K562 (cell line): Measurements from ENCODE around the gene RAMACL. TPM values are rescaled to one million over a fixed set of nuclear protein-coding genes. Genes with fewer than 3 reads are reported as not detected.

Experiments
- ATAC-seq: fragments of 200-7000 bp; cut with Tn5 transposase; 3 replicates; pipeline ENCODE4 v1.9.1; 2020; ENCODE audit warnings: moderate library complexity
- BruUV-seq: library from RNA; stranded (reverse); fragments of 400-500 nt; replicated peaks from 2 replicates; lab custom pipeline; 2021; lab: Mats Ljungman, UMichigan
- CTCF ChIA-PET: fragments of 300-600 bp; formaldehyde crosslinking; extraction: SDS; loops from one replicate; lab custom pipeline; 2021; ENCODE audit warnings: low intra/inter-chr PET ratio; lab: Yijun Ruan, JAX
- POLR2A ChIA-PET: fragments of 300-600, 350-650 bp; sonication (Branson Sonifier 250); formaldehyde crosslinking; extraction: SDS; loops from one replicate; lab custom pipeline; 2021; ENCODE audit warnings: antibody characterized with exemption, inconsistent platforms; lab: Yijun Ruan, JAX
- DNase-seq, 4 experiments: peaks; one replicate each; pipeline versions ENCODE4 v3.0.0 to v3.0.0-alpha.2; 2011 to 2018; ENCODE audit warnings: low spot score in 3 of 4, mixed read lengths in 3 of 4; ENCODE audit errors: extremely low read depth in 1 of 4
- FAIRE-seq: peaks from 2 replicates; lab custom pipeline; 2011; peaks lifted over from hg19 to GRCh38; lab: Jason Lieb, UNC
- H2AFZ ChIP-seq: 2 replicates; pipeline ENCODE4 v1.6.0; 2011; ENCODE audit warnings: low read depth, low read length, control low read depth, inconsistent platforms
- H3K27ac ChIP-seq: fragments of 200-600 bp; 3 replicates; pipeline ENCODE4 v1.8.0; 2011; ENCODE audit warnings: low read depth, mild to moderate bottlenecking, control low read depth, inconsistent platforms, low read length, moderate library complexity, mixed read lengths; ENCODE audit errors: extremely low read depth
- H3K27me3 ChIP-seq, 2 experiments: fragments of 300-600 bp in 1 of 2; 2 replicates in 1 of 2; 3 replicates in 1 of 2; pipeline versions ENCODE4 v1.6.0 to v1.8.0; 2011; ENCODE audit warnings: inconsistent platforms in 2 of 2, low read length in 2 of 2, mild to moderate bottlenecking in 1 of 2, mixed read lengths in 1 of 2, moderate library complexity in 1 of 2; ENCODE audit not compliant: control insufficient read depth in 2 of 2, insufficient read depth in 2 of 2
- H3K36me3 ChIP-seq: fragments of 300-600 bp; 3 replicates; pipeline ENCODE4 v1.8.0; 2011; ENCODE audit warnings: mild to moderate bottlenecking, low read length, inconsistent platforms; ENCODE audit not compliant: control insufficient read depth, insufficient read depth
- H3K4me1 ChIP-seq, 2 experiments: fragments of 200-600 bp in 1 of 2; replicated peaks in 1 of 2; 2 replicates in 1 of 2; 3 replicates in 1 of 2; pipeline versions ENCODE4 v1.5.1 to v1.8.0; 2011; ENCODE audit warnings: inconsistent platforms in 2 of 2, low read length in 2 of 2, mild to moderate bottlenecking in 1 of 2, mixed read lengths in 1 of 2, moderate library complexity in 1 of 2; ENCODE audit not compliant: control insufficient read depth in 2 of 2, insufficient read depth in 2 of 2
- H3K4me2 ChIP-seq: 2 replicates; pipeline ENCODE4 v1.6.1; 2011; ENCODE audit warnings: low read length, control low read depth, inconsistent platforms, mixed read lengths; ENCODE audit not compliant: insufficient read depth
- H3K4me3 ChIP-seq: fragments of 200-600 bp; sonication (generic), shearing (Covaris generic); 2 replicates; pipeline ENCODE4 v1.5.1; 2016; ENCODE audit warnings: control low read depth, inconsistent platforms
- H3K79me2 ChIP-seq: fragments of 200-600 bp; 3 replicates; pipeline ENCODE4 v1.8.0; 2011; ENCODE audit warnings: low read length, inconsistent platforms; ENCODE audit not compliant: control insufficient read depth, insufficient read depth
- H3K9ac ChIP-seq, 2 experiments: 2 replicates each; pipeline versions ENCODE4 v1.6.0 to v1.6.1; 2011; ENCODE audit warnings: low read depth in 2 of 2, low read length in 2 of 2, control low read depth in 1 of 2, inconsistent platforms in 1 of 2, mild to moderate bottlenecking in 1 of 2, mixed read lengths in 1 of 2; ENCODE audit not compliant: insufficient read depth in 1 of 2
- H3K9me1 ChIP-seq: one replicate; pipeline ENCODE4 v1.6.0; 2011; ENCODE audit warnings: inconsistent platforms, mild to moderate bottlenecking, low read length, moderate library complexity; ENCODE audit not compliant: control insufficient read depth, insufficient read depth
- H3K9me3 ChIP-seq: replicated peaks from 2 replicates; pipeline ENCODE4 v1.5.1; 2011; ENCODE audit warnings: low read depth, low read length, inconsistent platforms; ENCODE audit not compliant: control insufficient read depth, insufficient read depth
- H4K20me1 ChIP-seq: replicated peaks from 2 replicates; pipeline ENCODE4 v1.6.1; 2011; ENCODE audit warnings: low read length, inconsistent platforms, mixed read lengths; ENCODE audit not compliant: control insufficient read depth, insufficient read depth
- MED1 ChIP-seq: sonication (generic); formaldehyde crosslinking; IDR thresholded peaks from 2 replicates; pipeline ENCODE4 v1.8.1; 2023; ENCODE audit warnings: missing genetic modification reagents, borderline replicate concordance
- NR2C2 ChIP-seq, 2 experiments: fragments of 200-800 bp in 1 of 2; sonication (Bioruptor generic) in 1 of 2; sonication (generic) in 1 of 2; formaldehyde crosslinking in 1 of 2; IDR thresholded peaks; 2 replicates each; pipeline versions ENCODE4 v1.6.1 to v1.8.0; 2016 to 2022; ENCODE audit warnings: mild to moderate bottlenecking in 1 of 2, missing compliant biosample characterization in 1 of 2, missing genetic modification characterization in 1 of 2, missing genetic modification reagents in 1 of 2
- RB1 ChIP-seq: fragments of 450-650 bp; IDR thresholded peaks from 2 replicates; pipeline ENCODE4 v1.6.1; 2017; ENCODE audit warnings: low read depth, mild to moderate bottlenecking
- SMARCA4 ChIP-seq: fragments of 450-650 bp; IDR thresholded peaks from 2 replicates; pipeline ENCODE4 v1.6.1; 2016
- THRAP3 ChIP-seq: fragments of 450-650 bp; IDR thresholded peaks from 2 replicates; pipeline ENCODE4 v1.6.1; 2016; ENCODE audit warnings: mild to moderate bottlenecking, inconsistent platforms, borderline replicate concordance
- TOE1 ChIP-seq, 2 experiments: fragments of 450-650 bp in 1 of 2; sonication (generic) in 1 of 2; formaldehyde crosslinking in 1 of 2; IDR thresholded peaks; 2 replicates each; pipeline versions ENCODE4 v1.7.1 to v1.8.0; 2016 to 2022; ENCODE audit warnings: borderline replicate concordance in 2 of 2, mild to moderate bottlenecking in 2 of 2, antibody characterized with exemption in 1 of 2, inconsistent platforms in 1 of 2, low read depth in 1 of 2, missing genetic modification reagents in 1 of 2, moderate library complexity in 1 of 2
- ZNF224 ChIP-seq: sonication (generic); formaldehyde crosslinking; IDR thresholded peaks from 2 replicates; pipeline ENCODE4 v1.8.0; 2022; ENCODE audit warnings: mild to moderate bottlenecking, missing genetic modification reagents
- WGBS: fragments of 100-300 bp; shearing (Covaris generic); methylation state at CpG from one replicate; pipeline ENCODE4 v1.1.6; 2016; ENCODE audit warnings: low coverage, mixed read lengths; ENCODE audit not compliant: insufficient coverage; ENCODE audit errors: missing lambda C conversion rate; 5-methylcytosine and 5-hydroxymethylcytosine counted together
- in situ Hi-C: fragments of 300-500 bp; cut with MboI; formaldehyde crosslinking; loops from 4 replicates; pipeline ENCODE4 v1.15.0; 2018; ENCODE audit warnings: inconsistent platforms, mixed read lengths
- intact Hi-C: fragments of 100-400 bp; cut with micrococcal nuclease; formaldehyde crosslinking; loops from 2 replicates; pipeline ENCODE4 v1.14.2; 2022
- polyA plus RNA-seq, 8 experiments: library from polyadenylated mRNA; depleted of rRNA in 4 of 8; stranded (reverse) in 5 of 8; unstranded in 3 of 8; fragments of >200 nt; fragmentation: Nextera tagmentation in 2 of 8; fragmentation: Illumina TruSeq in 1 of 8; extraction: Ambion mirVana in 2 of 8; extraction: Trizol in 1 of 8; gene quantifications; 2 replicates each; pipeline versions ENCODE4 v1.2.1 to v1.2.3, GENCODE V29; 2011 to 2014; ENCODE audit warnings: inconsistent platforms in 1 of 8, missing spikeins in 1 of 8
- total RNA-seq, 7 experiments: library from RNA; depleted of rRNA in 6 of 7; stranded (reverse); fragments of >200 nt in 6 of 7; fragmentation: Illumina TruSeq in 2 of 7; extraction: Trizol in 2 of 7; gene quantifications; 2 replicates each; pipeline versions ENCODE4 v1.2.1 to v1.2.3, GENCODE V29; 2011 to 2021; ENCODE audit warnings: low replicate concordance in 1 of 7
- TF ChIP-seq, protein P1 (sequence below): sonication (generic); formaldehyde crosslinking; IDR thresholded peaks from 2 replicates; pipeline ENCODE4 v1.8.1; 2023; ENCODE audit warnings: missing genetic modification reagents, mild to moderate bottlenecking, borderline replicate concordance
- TF ChIP-seq, protein P2 (sequence below), 2 experiments: IDR thresholded peaks; 2 replicates each; pipeline ENCODE4 v1.6.1; 2012; ENCODE audit warnings: improper control_type of control experiment in 2 of 2, low read depth in 2 of 2, low read length in 2 of 2, borderline replicate concordance in 1 of 2

Gene RAMACL
- total and polyA plus RNA-seq, 9 of the 15 experiments (the other 6 are each of a cell fraction or from before 2014, with no cell fraction given) = 0.11 to 1.7 (median 0.41) TPM; not detected in 1

DNA sequence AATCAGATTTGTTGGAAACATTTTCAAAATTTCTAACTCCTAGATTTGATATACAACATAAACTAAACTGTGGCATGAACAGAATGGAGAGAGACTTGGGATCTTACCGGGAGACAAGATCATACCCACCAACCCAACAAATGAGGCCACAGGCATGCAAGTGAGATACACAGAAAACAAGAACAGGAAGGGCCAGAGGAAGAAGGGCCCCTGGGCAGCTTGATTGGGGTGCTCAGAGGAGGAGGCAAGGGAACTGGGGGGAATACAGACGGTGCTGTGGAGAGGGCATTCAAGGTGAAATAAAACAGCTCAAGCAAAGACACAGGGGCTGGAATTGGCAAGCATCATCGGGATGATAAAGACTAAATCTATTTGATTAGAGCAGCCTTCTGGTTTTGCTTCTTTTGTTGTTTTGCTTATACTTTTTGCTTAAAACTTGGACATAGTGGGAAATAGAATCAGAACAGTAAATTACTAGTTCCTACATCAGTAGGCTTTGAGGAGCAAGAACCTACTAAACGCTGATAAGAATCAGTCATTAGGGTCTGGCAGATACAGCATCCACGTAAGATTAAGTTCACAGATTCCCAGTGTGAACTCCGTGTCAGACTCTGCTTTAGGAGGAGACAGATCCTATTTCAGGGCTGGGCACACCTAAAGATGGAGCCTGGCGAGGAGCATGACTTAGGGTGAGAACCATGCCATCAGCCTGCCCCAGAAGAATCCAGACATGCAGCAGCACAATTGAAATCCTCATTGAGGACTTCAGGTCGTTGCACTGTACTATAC, 3.5 kb upstream of the RAMACL start (continued):
- TF ChIP-seq, protein P1, sequence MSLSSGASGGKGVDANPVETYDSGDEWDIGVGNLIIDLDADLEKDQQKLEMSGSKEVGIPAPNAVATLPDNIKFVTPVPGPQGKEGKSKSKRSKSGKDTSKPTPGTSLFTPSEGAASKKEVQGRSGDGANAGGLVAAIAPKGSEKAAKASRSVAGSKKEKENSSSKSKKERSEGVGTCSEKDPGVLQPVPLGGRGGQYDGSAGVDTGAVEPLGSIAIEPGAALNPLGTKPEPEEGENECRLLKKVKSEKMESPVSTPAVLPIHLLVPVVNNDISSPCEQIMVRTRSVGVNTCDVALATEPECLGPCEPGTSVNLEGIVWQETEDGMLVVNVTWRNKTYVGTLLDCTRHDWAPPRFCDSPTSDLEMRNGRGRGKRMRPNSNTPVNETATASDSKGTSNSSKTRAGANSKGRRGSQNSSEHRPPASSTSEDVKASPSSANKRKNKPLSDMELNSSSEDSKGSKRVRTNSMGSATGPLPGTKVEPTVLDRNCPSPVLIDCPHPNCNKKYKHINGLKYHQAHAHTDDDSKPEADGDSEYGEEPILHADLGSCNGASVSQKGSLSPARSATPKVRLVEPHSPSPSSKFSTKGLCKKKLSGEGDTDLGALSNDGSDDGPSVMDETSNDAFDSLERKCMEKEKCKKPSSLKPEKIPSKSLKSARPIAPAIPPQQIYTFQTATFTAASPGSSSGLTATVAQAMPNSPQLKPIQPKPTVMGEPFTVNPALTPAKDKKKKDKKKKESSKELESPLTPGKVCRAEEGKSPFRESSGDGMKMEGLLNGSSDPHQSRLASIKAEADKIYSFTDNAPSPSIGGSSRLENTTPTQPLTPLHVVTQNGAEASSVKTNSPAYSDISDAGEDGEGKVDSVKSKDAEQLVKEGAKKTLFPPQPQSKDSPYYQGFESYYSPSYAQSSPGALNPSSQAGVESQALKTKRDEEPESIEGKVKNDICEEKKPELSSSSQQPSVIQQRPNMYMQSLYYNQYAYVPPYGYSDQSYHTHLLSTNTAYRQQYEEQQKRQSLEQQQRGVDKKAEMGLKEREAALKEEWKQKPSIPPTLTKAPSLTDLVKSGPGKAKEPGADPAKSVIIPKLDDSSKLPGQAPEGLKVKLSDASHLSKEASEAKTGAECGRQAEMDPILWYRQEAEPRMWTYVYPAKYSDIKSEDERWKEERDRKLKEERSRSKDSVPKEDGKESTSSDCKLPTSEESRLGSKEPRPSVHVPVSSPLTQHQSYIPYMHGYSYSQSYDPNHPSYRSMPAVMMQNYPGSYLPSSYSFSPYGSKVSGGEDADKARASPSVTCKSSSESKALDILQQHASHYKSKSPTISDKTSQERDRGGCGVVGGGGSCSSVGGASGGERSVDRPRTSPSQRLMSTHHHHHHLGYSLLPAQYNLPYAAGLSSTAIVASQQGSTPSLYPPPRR (CRISPR knock-in tag) = no peak
- no peak for TF ChIP-seq THRAP3
- no peak for TF ChIP-seq ZNF224

DNA sequence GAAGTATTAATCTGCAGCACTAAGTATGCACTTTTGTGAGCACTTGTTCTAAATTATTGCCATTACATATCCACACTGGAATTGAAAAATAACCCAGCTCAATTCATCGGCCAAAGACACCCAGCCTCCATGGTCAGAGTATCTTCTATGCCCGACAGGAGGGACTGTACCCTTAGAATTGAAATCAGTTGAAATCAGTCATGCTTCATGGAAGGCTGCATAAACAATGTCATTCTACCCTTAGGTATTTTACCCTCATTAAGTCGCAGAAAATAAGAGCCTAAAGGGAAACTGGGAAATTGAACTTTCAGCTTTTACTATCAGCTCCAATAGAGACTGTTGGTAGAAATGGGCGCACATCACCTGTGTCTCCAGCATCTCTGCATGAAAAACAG, 2.9 kb upstream of the RAMACL start:
- no peaks in the 10 kb centered on the region for H3K4me1 ChIP-seq
- H3K4me3 ChIP-seq = no peak overlapping the region
- no peak overlapping the region for H3K27ac ChIP-seq
- H3K9me1 ChIP-seq = no peaks in the 10 kb centered on the region
- DNase-seq (no peak), FAIRE-seq (no peak), ATAC-seq (no peak)
- 4% methylated on average over 4 of the region's 4 CpGs for WGBS
- H4K20me1 ChIP-seq = peaks cover 3% of the 10 kb centered on the region; the same call in 1 of the 2 replicates
- intact Hi-C loops = no loop called here
- BruUV-seq = no TSS peak
- H3K9me3 ChIP-seq = no peaks in the 10 kb centered on the region
- H3K9ac ChIP-seq = no peak overlapping the region
- no peaks in the 10 kb centered on the region for H3K36me3 ChIP-seq
- H3K79me2 ChIP-seq = no peaks in the 10 kb centered on the region
- H3K27me3 ChIP-seq = peaks cover 19 to 39% of the 10 kb centered on the region in 2 experiments
- no peak overlapping the region for H2AFZ ChIP-seq
- CTCF ChIA-PET = no interaction called here
- in situ Hi-C loops = no loop called here
- H3K4me2 ChIP-seq = no peak overlapping the region
- POLR2A ChIA-PET = no interaction called here
- no peak for TF ChIP-seq SMARCA4
- TF ChIP-seq RB1 = no peak
- TF ChIP-seq MED1 (CRISPR knock-in tag) = no peak
- TF ChIP-seq, protein P2, sequence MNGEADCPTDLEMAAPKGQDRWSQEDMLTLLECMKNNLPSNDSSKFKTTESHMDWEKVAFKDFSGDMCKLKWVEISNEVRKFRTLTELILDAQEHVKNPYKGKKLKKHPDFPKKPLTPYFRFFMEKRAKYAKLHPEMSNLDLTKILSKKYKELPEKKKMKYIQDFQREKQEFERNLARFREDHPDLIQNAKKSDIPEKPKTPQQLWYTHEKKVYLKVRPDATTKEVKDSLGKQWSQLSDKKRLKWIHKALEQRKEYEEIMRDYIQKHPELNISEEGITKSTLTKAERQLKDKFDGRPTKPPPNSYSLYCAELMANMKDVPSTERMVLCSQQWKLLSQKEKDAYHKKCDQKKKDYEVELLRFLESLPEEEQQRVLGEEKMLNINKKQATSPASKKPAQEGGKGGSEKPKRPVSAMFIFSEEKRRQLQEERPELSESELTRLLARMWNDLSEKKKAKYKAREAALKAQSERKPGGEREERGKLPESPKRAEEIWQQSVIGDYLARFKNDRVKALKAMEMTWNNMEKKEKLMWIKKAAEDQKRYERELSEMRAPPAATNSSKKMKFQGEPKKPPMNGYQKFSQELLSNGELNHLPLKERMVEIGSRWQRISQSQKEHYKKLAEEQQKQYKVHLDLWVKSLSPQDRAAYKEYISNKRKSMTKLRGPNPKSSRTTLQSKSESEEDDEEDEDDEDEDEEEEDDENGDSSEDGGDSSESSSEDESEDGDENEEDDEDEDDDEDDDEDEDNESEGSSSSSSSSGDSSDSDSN (IDR thresholded peaks at IDR 0.05; ENCODE audit: borderline replicate concordance in 1 of 2, low read depth in 2 of 2, low read length in 2 of 2) = no peak
- TF ChIP-seq NR2C2 (CRISPR knock-in tag; IDR thresholded peaks at IDR 0.05) = no peak
- TF ChIP-seq NR2C2 (tag; IDR thresholded peaks at IDR 0.05) = no peak
- no peak for TF ChIP-seq TOE1 (IDR thresholded peaks at IDR 0.05; ENCODE audit: borderline replicate concordance)
- no peak for TF ChIP-seq TOE1 (CRISPR knock-in tag; IDR thresholded peaks at IDR 0.05; ENCODE audit: borderline replicate concordance, low read depth)
